GM23248 (cell line): ENCODE data around the gene MORC1. TPM values are rescaled to one million over a fixed set of nuclear protein-coding genes. Genes with fewer than 3 reads are reported as not detected.

ENCODE experiments used
- DNase-seq: peaks from one replicate; pipeline ENCODE4 v3.0.0-alpha.2; 2015
- H2AFZ ChIP-seq: fragments of 200-600 bp; sonication (generic); 2 replicates; pipeline ENCODE4 v1.6.1; 2016; ENCODE audit warnings: antibody characterized with exemption
- H3F3A ChIP-seq: fragments of 200-600 bp; sonication (generic); 2 replicates; pipeline ENCODE4 v1.6.1; 2016; ENCODE audit warnings: mild to moderate bottlenecking, antibody characterized with exemption, mixed run types; ENCODE audit not compliant: insufficient read depth
- H3K27ac ChIP-seq: fragments of 200-600 bp; sonication (generic); 2 replicates; pipeline ENCODE4 v1.5.1; 2016; ENCODE audit warnings: mild to moderate bottlenecking
- H3K27me3 ChIP-seq: fragments of 200-600 bp; sonication (generic); replicated peaks from 2 replicates; pipeline ENCODE4 v1.6.1; 2016; ENCODE audit warnings: mild to moderate bottlenecking; ENCODE audit not compliant: insufficient read depth
- H3K36me3 ChIP-seq: fragments of 200-600 bp; sonication (generic); 2 replicates; pipeline ENCODE4 v1.6.1; 2016; ENCODE audit warnings: low read depth, mild to moderate bottlenecking
- H3K4me1 ChIP-seq: fragments of 200-600 bp; sonication (generic); 2 replicates; pipeline ENCODE4 v1.6.1; 2016; ENCODE audit warnings: mild to moderate bottlenecking; ENCODE audit not compliant: insufficient read depth
- H3K4me2 ChIP-seq: fragments of 200-600 bp; sonication (generic); one replicate; pipeline ENCODE4 v1.6.1; 2016; ENCODE audit warnings: mild to moderate bottlenecking; ENCODE audit not compliant: unreplicated experiment
- H3K4me3 ChIP-seq: fragments of 200-600 bp; sonication (generic); 2 replicates; pipeline ENCODE4 v1.5.1; 2016; ENCODE audit warnings: mild to moderate bottlenecking
- H3K79me2 ChIP-seq: fragments of 200-600 bp; sonication (generic); 2 replicates; pipeline ENCODE4 v1.6.1; 2016; ENCODE audit warnings: mild to moderate bottlenecking; ENCODE audit not compliant: insufficient read depth
- H3K9ac ChIP-seq: fragments of 200-600 bp; sonication (generic); 2 replicates; pipeline ENCODE4 v1.6.1; 2016; ENCODE audit warnings: mild to moderate bottlenecking
- H3K9me2 ChIP-seq: fragments of 200-600 bp; sonication (generic); 2 replicates; pipeline ENCODE4 v1.6.1; 2016; ENCODE audit warnings: mixed run types, mild to moderate bottlenecking, moderate library complexity; ENCODE audit not compliant: insufficient read depth
- H3K9me3 ChIP-seq: fragments of 200-600 bp; sonication (generic); one replicate; pipeline ENCODE4 v1.6.1; 2017; ENCODE audit warnings: low read depth
- H4K20me1 ChIP-seq: fragments of 200-600 bp; sonication (generic); 2 replicates; pipeline ENCODE4 v1.6.0; 2016; ENCODE audit not compliant: insufficient read depth
- EZH2 ChIP-seq: fragments of 200-600 bp; sonication (generic); IDR thresholded peaks from 2 replicates; pipeline ENCODE4 v1.6.1; 2018; ENCODE audit warnings: antibody characterized with exemption, mild to moderate bottlenecking; ENCODE audit not compliant: insufficient read depth, poor library complexity, severe bottlenecking
- EZH2phosphoT487 ChIP-seq: fragments of 200-600 bp; sonication (generic); IDR thresholded peaks from 2 replicates; pipeline ENCODE4 v1.6.1; 2018; ENCODE audit warnings: antibody characterized with exemption, moderate library complexity, mild to moderate bottlenecking, low read depth; ENCODE audit not compliant: insufficient read depth
- WGBS, 2 experiments: methylation state at CpG; one replicate each; pipeline ENCODE4 v1.1.6; 2015 to 2017; ENCODE audit warnings: low lambda C conversion rate in 2 of 2, low coverage in 1 of 2; ENCODE audit errors: missing lambda C conversion rate in 2 of 2; 5-methylcytosine and 5-hydroxymethylcytosine counted together
- in situ Hi-C: fragments of 300-500 bp; cut with MboI; formaldehyde crosslinking; loops from 2 replicates; pipeline ENCODE4 v1.15.0; 2020
- polyA plus RNA-seq: library from polyadenylated mRNA; unstranded; fragments of >200 nt; fragmentation: Nextera tagmentation; extraction: Ambion mirVana; gene quantifications from 2 replicates; pipeline ENCODE4 v1.2.1, GENCODE V29; 2016
- total RNA-seq: library from RNA; depleted of rRNA; stranded (reverse); fragments of >200 nt; shearing (Covaris generic); gene quantifications from 2 replicates; pipeline ENCODE4 v1.2.3, GENCODE V29; 2014

MORC1 gene
- total and polyA plus RNA-seq, 2 experiments from 2014 or later = not detected

DNA sequence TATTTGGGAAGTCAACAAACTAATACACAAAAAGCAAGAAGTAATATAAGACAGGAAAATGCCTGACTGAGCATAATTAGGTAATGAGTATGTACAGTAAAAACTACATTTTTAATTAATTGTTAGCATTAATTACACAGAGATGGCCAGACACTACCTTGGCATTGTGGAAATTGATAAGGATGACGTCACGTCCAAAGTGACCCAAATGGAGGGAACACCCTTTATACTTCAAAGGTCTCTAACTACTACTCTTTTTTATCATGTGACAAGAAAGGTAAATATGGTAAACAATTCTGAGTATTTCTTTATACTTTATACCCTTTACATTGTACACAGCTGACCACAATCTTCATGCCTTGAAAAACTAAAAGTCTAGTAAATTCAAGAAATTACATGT is 141.9 kb downstream of the MORC1 start:
- Histone ChIP-seq H2AFZ (no peak overlapping the region), H3K9me3 (no peaks in the 10 kb centered on the region), H3K4me2 (no peak overlapping the region), H3K9me2 (no peaks in the 10 kb centered on the region), H3K4me3 (no peak overlapping the region), H3F3A (no peaks in the 10 kb centered on the region), H3K4me1 (no peaks in the 10 kb centered on the region), H3K79me2 (no peaks in the 10 kb centered on the region), H3K36me3 (no peaks in the 10 kb centered on the region), H3K27me3 (no peaks in the 10 kb centered on the region), H4K20me1 (no peaks in the 10 kb centered on the region), H3K27ac (no peak overlapping the region), H3K9ac (no peak overlapping the region)
- in situ Hi-C loops = no loop called here
- no peak for DNase-seq
- TF ChIP-seq EZH2phosphoT487 (no peak), EZH2 (no peak)
- 69 to 77% methylated on average over 2 of the region's 2 CpGs for WGBS, 2 experiments

DNA sequence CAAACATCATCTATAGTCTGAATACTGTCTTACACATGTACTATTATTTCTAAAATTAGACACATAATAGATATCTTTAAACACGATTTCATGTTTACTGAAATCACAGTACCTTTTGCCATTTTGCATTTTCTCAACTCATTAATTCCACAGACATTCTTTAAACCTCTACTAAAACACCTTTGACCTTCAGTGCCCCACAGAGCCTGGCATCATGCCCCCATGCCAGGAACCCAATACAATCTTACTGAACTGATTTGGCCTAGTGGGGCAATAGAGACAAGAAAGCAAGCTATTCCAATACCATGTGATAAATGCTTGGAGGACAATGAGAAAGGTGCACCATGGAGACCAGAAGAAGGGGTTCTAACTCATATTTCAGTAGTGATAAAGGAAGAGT is 144.9 kb downstream of the MORC1 start:
- no peak for DNase-seq
- H3K79me2 ChIP-seq = no peaks in the 10 kb centered on the region
- H3K9me3 ChIP-seq = no peaks in the 10 kb centered on the region
- in situ Hi-C loops = no loop called here
- H4K20me1 ChIP-seq = no peaks in the 10 kb centered on the region
- WGBS, 2 experiments = 3 to 12% methylated on average over 1 of the region's 1 CpG
- H3K4me2 ChIP-seq = no peak overlapping the region
- no peaks in the 10 kb centered on the region for H3K36me3 ChIP-seq
- no peaks in the 10 kb centered on the region for H3K27me3 ChIP-seq
- H3K9me2 ChIP-seq = no peaks in the 10 kb centered on the region
- no peak overlapping the region for H2AFZ ChIP-seq
- H3K4me1 ChIP-seq = no peaks in the 10 kb centered on the region
- H3K27ac ChIP-seq = no peak overlapping the region
- H3K9ac ChIP-seq = no peak overlapping the region
- H3F3A ChIP-seq = no peaks in the 10 kb centered on the region
- TF ChIP-seq EZH2 (no peak), EZH2phosphoT487 (no peak)
- no peak overlapping the region for H3K4me3 ChIP-seq

DNA sequence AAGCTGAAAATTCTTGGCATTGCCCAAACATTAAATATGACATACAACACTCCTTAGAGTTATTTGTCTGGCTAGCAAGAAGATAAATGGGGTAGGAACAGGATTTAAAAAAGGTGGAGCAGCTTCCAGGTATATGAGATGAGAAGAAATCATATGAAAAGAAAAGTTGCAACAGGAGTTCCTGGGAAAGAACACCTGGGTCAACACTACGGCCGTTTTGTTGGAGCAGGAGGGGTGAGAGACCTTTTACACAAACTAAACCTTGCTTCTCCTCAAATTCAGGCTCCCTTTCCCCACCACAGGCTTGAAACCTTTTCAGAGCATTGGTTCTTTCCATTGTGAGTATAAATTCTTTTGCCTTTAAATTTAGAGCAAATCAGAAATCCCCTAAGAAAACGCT is 145.5 kb downstream of the MORC1 start:
- Histone ChIP-seq H3F3A (no peaks in the 10 kb centered on the region), H3K4me2 (no peak overlapping the region), H3K9ac (no peak overlapping the region), H3K4me1 (no peaks in the 10 kb centered on the region), H3K36me3 (no peaks in the 10 kb centered on the region), H3K27me3 (no peaks in the 10 kb centered on the region), H2AFZ (no peak overlapping the region), H3K9me2 (no peaks in the 10 kb centered on the region), H3K27ac (no peak overlapping the region), H4K20me1 (no peaks in the 10 kb centered on the region), H3K4me3 (no peak overlapping the region), H3K79me2 (no peaks in the 10 kb centered on the region), H3K9me3 (no peaks in the 10 kb centered on the region)
- WGBS, 2 experiments = 22 to 24% methylated on average over 3 of the region's 3 CpGs
- no peak for TF ChIP-seq EZH2phosphoT487
- no peak for TF ChIP-seq EZH2
- DNase-seq = no peak
- in situ Hi-C loops = no loop called here

DNA sequence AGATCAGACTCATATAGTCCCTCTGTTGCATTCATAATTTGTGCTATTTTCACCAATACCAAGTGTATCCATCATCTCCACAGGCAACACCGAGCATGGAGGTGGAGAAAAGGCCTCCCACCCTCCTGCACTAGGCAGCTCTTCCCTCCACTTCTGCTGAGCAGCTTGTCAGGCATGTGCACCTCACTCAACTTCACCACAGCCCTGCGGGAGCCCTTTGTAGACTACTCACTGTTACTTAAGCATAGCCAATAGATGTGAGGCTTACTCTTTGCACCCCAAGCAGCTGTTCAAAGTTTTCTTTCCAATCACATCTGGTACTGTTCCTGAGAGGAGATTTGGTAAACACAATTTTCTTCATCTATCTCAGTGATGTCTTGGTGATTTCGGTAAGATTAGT is 147.4 kb downstream of the MORC1 start:
- Histone ChIP-seq H3K4me1 (no peaks in the 10 kb centered on the region), H3K9ac (no peak overlapping the region), H3K79me2 (no peaks in the 10 kb centered on the region), H3F3A (no peaks in the 10 kb centered on the region), H3K9me3 (no peaks in the 10 kb centered on the region), H3K27ac (no peak overlapping the region), H3K27me3 (no peaks in the 10 kb centered on the region), H3K9me2 (no peaks in the 10 kb centered on the region), H3K36me3 (no peaks in the 10 kb centered on the region), H3K4me3 (no peak overlapping the region), H2AFZ (no peak overlapping the region), H3K4me2 (no peak overlapping the region), H4K20me1 (no peaks in the 10 kb centered on the region)
- no peak for TF ChIP-seq EZH2phosphoT487
- TF ChIP-seq EZH2 = no peak
- in situ Hi-C loops = no loop called here
- DNase-seq = no peak
- WGBS, 2 experiments = 2 to 9% methylated on average over 3 of the region's 3 CpGs

DNA sequence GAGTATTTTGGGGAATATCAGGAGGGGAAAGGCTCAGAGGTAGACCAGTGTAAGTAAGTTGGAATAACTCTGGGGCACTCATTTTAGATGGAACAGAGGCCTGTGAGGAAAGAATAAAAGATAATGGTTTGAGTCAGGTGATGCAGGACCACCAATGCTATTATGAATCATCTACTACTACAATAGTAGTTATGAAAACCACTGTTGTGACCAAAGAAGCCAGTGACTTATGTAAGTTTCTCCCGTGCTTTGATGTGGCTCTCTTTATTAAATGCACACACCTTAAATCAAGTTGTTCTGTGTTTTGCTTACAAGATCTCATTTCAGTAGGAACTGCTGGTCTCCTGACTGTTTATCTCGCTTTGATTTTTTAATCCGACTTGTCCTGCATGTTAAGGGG is 151.2 kb downstream of the MORC1 start:
- no peaks in the 10 kb centered on the region for H3K4me1 ChIP-seq
- H3K4me2 ChIP-seq = no peak overlapping the region
- H3K27me3 ChIP-seq = no peaks in the 10 kb centered on the region
- no peaks in the 10 kb centered on the region for H3K9me3 ChIP-seq
- no peak overlapping the region for H3K9ac ChIP-seq
- no peaks in the 10 kb centered on the region for H3K79me2 ChIP-seq
- no peaks in the 10 kb centered on the region for H3F3A ChIP-seq
- H2AFZ ChIP-seq = no peak overlapping the region
- H4K20me1 ChIP-seq = no peaks in the 10 kb centered on the region
- in situ Hi-C loops = no loop called here
- no peak overlapping the region for H3K4me3 ChIP-seq
- 12 to 17% methylated on average over 3 of the region's 3 CpGs for WGBS, 2 experiments
- H3K36me3 ChIP-seq = no peaks in the 10 kb centered on the region
- no peak for TF ChIP-seq EZH2
- no peak for TF ChIP-seq EZH2phosphoT487
- no peak overlapping the region for H3K27ac ChIP-seq
- no peak for DNase-seq
- no peaks in the 10 kb centered on the region for H3K9me2 ChIP-seq
